ENCODE data around the gene FRRS1.

FRRS1 gene

DNA sequence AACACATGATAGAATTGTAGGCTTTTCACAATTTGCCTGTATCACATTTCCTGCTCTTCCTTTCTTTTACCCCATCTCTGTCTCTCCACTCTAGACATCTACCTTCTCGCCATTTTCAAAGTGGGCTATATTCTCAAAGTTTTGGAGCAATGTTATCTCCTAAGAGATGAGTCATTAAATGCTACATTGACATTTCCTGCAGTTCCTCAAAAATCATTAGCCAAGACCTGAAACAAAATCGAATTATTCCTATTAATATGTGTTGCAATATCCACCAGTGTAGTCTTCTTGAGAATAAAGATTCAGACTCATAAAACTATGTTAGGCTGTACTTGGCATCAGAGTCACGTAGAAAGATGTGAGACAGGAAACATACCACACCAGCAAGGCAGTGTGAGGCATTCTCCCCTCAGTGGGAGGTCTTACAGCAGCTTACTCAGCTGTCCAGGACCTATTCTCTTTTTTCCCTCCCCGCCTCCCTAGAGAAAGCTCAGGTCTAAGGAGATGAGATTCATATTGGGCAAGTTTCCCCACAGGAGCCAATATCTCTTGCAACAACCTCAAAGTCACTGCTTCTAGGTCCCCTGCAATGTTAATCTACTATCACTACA, 38.8 kb downstream of the FRRS1 start:
- no peak for DNase-seq

DNA sequence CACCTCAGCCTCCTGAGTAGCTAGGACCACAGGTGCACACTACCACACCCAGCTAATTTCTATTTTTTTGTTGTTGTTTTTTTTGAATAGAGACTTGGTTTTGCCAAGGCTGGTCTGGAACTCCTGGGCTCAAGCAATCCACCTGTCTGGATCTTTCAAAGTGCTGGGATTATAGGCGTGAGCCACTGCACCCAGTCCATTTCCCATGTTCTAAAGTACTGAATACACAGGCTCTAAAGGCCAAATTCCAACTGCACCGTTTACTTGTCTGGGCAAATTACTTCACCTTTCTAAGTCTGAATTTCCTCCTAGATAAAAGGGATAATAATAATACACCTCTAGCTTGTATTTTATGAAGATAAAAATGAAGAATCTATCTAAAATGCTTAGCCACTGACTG, 39.6 kb downstream of the FRRS1 start:
- no peak for DNase-seq

DNA sequence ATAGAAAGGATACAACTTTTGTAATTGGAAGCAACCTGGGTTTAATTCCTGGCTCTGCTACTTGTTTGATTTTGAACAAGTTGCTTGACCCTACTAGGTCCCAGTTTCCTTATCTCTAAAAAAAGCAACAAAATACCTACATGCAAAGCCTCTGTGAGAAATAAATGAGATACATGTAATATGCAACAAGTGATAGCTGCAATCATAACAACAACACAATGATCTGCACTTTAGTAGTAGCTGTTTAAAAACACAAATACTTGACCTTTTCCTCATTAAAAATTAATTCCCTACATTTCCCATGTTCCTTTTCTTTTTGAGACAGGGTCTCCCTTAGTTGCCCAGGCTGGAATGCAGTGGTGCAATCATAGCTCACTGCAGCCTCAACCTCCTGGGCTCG, 40.0 kb downstream of the FRRS1 start:
- DNase-seq: no peak

DNA sequence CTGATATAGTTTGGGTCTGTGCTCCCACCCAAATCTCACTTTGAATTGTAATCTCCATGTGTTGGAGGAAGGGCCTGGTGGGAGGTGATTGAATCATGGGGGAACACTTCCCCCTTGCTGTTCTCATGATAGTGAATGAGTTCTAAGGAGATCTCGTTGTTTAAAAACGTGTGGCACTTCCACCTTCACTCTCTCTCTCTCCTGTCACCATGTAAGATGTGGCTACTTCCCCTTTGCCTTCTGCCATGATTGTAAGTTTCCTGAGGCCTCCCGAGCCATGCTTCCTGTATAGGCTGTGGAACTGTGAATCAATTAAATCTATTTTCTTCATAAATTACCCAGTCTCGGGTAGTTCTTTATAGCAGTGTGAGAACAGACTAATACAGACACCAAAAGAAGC, 40.4 kb downstream of the FRRS1 start:
- no peak for DNase-seq

DNA sequence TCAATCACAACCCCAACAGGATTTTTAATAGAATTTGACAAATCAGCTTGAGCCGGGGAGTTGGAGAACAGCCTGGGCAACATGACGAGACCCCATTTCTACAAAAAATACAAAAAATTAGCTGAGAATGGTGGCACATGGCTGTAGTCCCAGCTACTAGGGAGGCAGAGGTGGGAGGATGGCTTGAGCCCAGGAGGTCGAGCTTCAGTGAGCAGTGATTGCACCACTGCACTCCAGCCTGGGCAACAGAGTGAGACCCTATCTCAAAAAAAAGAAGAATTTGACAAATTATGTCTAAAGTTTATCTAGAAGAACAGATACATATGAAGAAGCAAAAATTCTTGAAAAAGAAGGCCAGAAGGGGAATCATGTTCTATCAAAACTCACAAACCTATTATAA, 43.2 kb downstream of the FRRS1 start:
- no peak for DNase-seq

DNA sequence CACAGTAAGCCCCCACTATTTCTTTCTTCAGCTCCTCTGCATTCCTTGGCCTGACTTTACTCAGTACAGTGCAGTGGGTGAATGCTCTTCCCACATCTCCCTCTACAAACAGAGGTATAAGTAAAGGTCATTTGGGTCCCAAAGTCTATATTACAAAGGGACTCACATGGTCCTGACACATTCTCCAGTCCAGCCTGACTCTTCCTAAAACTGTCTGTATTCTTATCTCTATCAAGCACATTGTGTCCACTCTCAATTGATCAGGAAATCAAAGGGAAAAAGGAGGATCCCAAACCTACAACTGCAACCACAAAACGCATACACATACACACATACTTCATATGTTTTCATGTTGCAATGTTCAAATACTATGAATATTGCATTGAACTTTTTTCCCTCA, 49.4 kb downstream of the FRRS1 start:
- no peak for DNase-seq

DNA sequence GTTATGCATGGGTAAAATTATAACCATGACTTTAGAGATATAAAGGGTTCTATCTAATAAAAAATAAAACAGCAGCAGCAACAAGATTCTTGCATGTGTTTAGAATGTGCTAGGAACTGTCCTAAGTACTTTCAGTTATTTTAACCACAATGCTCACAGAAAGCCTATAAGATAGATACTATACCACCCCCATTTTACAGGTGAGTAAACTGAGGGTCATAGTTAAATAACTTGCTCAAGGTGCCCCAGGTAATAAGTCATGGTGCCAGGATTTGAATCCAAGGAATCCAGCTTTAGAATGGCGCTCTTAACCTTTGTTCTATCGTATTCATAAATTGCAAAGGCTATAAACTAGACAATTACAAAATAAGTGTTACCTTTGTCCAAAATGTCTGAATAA, 53.4 kb downstream of the FRRS1 start:
- DNase-seq: no peak

DNA sequence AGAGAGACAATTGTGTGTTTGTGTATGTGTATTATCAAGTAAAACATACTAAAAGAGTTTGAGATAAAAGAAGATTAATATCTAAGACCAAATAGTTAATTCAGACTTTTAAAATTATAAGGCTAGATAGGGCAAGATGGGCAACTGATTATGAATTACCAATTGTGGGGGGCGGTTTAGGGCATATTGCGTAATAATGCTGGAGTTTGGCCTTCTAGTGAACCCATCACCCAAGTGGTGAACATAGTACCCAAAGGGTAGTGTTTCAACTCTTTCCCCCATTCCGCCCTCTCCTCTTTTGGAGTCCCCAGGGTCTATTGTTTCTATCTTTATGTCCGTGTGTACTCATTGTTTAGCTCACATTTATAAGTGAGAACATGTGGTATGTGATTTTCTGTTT, 55.4 kb downstream of the FRRS1 start:
- no peak for DNase-seq

DNA sequence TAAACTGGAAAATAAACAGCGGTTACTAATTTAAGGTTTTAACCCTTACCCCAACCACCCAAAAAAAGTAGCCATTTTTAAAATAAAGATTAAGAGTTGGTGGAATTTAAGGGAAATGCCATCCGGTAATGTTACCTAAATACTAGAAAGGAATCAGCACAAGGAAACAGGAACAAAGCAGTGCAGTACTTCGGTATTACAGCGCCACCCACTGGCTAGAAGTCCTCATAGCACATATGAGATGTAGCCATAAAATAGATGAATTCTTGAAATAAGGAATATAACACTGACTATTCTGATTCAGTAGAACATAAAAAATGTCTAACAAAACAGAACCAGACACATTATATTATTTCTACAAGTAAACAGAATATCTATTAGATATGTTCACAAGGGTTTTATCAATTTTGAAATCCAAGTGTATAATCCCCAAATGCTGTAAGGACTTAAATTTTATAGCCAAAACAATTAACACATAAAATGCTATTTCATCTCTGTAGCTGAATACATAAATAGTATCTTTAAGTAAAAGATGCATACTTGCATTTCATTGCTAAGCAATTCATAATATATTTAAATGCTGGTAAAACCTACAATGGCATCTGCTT, 58.8 kb downstream of the FRRS1 start:
- DNase-seq: peak; percentile 51

DNA sequence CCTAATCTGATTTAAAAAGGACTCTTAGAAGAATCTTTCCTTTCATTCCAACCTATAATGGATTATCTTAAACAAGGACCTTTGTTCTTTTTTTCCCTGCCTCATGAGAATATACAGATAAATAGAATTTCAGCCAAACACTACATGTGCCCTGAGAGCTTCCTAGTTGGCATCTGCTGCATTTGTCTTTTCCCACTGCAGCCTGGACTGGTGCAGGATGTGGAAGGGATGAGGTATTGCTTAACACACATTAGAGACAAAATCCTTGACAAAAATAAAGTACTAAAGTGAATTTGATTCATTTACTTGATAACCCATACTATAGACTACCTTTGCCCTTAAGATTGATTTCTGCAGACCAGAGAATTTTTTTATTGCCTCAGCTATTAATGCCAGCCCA, 61.0 kb downstream of the FRRS1 start:
- DNase-seq: no peak

DNA sequence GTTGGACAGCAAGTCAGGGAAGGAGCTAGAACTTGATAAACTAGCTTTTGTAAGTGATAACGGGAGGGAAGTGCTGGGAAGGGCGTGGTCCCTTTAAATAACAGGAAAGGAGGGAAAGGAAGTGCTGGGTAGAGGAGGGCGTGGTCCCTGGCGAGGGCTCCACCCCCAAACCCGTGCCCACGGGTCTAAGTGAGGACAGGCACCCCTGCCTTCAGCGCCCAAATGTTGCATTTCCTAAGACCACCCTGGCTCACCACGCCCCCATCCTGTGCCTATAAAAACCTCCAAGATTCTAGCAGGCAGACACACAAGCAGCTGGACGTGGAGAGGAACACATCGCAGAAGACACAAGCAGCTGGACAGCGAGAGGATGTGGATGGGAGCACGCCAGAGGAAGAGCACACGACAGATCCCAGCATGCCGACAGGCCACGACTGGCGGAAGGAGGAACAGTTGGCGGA, 62.0 kb downstream of the FRRS1 start:
- no peak for DNase-seq

DNA sequence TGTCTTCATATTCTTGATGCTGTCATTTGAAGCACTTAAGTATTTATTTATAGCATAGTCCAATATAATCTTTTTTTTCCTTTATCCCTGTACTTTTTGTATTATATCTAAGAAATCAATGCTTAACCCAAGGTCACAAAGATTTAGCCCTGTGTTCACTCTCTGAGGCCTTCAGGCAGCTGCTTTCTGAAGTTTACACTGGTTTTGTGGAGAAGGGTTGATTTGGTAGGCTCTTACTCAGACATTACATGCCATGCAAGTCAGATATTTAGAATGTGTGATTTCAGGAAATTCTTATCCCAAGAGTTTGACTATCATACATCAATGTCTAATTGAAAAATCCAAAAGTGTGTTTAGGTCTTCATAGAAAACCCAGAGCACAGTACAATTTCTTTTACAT, 64.2 kb downstream of the FRRS1 start:
- no peak for DNase-seq

DNA sequence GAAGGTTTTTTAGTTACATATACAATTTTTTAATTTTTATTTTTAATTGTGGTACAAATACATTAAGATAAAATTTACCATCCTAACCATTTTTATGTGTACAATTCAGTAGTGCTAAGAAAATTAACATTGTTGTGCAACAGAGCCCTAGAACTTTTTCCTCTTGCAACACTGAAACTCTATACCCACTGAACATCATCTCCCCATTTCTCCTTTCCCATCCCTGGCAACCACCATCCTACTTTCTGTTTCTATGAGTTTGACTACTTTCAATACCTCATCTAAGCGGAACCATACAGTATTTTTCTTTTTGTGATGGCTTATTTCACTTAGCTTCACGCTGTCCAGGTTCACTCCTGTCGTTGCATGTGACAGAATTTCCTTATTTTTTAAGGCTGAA, 66.4 kb downstream of the FRRS1 start:
- DNase-seq: no peak

DNA sequence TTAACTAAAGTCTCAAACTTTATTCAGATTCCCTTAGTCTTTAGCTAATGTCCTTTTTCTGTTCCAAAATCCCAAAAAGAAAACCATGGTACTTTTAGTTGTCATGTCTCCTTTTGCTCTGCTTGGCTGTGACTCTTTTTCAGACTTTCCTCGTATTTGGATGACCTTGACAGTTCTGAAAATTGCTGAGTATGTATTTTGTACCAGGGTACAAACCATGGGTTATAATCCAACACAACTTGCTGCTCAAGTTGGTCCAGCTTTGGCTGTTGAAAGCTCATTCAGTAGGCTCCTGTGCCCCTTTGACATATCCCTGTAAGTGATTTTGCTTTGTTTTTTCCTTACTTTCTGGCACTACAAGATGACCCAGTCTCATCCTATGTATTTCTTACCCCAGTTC, 68.9 kb downstream of the FRRS1 start:
- DNase-seq: no peak

DNA sequence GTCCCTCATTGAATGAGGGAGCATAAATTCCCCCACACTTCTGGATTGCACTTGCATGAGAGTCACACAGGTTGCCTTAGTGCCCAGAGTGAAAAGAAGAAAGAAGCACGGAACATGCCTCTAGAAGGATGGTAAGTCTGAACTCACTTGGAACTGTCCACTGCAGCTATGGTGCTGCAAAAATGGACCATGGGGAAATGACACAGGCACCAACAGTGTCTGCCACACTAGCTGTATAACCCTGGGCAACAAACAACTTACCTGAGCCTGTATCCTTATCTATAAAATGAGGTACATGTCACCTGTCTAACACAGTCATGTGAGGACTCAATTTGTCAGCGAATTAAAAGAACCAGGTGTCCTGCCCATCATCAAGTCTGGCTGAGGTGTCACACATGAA, 69.8 kb downstream of the FRRS1 start:
- DNase-seq: no peak

DNA sequence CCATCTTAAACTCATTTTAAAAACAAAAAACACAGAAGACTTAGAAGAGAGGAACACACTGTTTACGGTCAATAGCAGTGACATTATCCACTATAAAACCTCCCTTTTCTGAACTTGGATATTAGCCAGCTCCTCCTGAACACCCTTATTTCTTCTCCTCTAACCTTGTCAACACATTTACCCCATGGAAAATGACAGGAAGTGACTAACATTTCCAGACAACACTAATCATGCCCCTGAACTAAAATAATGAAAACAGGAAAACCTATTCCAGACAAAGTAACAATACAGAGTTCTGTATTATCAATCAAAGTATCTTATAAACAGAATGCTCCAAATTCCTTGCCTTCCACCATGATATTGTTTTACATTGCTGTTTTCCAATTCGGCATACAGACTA, 75.3 kb downstream of the FRRS1 start:
- no peak for DNase-seq

DNA sequence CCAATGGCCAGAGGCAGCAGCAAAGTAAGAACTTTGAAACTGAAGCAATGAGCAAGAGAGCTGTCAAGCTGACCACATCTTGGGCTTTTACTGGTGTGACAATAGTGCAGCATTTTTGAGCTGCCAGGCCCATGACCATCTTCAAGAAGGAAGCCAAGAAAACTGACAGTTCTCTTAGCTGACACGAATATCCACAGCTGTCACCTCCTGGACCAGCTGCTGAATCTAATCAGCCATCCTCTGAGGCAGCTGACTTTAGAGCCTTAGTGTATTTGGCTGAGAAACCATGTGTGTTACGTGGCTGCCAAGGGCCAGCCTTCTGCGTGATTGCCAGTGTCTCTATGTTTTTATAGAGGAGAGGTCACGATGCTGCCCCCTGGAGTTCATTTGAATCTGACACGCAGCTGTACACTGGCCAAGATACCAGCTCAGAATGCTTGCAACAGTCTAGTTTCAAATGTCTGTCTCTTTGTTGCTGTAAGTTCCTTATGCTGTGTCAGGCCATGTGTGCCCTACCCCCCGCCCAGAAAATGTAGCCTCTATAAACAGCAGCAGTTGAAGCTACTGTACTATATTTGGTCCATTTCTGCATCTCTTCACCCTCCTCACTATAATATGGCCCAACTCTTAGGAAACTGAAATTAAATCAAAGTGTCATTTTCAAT, 80.8 kb downstream of the FRRS1 start:
- peak; percentile 21 for DNase-seq

DNA sequence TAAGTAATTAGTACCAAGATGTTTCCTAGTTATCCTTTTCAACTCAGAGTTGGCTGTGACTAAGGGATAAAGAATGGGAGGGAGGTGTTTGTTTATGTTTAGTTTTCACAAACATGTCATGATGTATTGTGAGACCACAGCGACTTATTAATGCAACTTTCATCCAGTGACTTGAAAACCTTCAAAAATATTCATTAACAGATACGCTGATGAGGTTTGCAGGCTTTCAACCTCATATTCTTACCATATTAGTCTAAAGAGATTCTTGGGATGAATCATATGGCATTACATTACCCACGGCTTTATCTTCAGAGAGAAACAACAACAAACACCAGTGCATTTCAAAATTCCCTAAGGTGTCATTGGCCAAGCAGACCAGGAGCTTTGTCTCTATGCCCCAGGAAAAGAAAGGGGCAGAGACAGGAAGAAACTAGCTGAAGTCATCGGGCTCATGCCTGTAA, 84.1 kb downstream of the FRRS1 start:
- DNase-seq: no peak

DNA sequence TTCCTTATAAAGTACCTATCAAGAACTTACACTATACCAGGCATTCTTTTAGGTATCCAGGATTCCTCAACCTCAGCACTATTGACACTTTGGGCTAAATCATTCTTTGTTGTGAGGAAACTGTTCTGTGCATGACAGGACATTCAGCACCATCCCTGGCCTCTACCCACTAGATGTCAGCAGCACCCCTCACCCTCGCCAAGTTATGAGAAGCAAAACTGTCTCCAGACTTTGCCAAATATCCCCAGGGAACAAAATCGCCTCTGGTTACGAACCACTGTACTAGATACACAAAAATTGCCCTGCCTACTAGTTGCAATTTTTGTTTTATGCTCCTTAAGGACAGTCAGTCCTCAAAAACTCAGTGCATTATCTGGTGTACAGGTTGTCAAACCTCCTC, 84.9 kb downstream of the FRRS1 start:
- no peak for DNase-seq

DNA sequence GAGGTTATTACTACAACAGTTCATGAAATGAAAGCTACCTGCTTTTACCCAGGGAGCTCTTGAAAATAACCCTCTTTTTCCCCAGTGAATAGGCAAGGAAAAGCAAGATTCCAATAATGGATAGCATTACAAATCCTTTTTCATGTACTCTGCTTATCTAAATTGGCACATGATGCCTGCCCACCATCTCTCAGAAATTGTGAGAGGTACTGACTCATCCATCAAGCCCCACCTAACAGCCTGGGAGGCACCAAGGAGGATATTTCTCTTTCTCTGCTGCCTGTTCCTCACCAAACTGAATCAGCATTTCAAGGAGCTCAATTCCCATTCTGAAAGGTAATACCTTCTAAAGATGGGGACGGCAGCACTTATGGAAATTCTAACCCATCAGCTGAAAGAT, 86.2 kb downstream of the FRRS1 start:
- DNase-seq: no peak

DNA sequence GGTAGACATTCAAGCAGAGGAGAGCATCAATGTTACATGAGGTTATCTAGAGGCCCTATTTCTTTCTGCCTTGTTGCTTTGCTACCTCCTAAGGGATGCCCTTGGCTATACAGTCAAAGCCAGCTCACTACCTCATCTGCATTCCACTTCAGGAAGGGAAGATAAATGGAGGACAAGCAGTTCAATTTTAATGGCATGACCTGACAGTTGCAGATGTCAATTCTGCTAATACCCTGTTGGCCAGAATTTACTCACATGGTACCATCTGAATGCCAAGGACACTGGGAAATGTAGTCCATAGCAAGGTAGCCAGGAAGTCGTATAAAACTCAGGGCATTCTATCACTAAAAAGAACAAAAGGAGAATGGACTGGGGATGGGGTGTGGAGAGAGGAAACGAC, 89.0 kb downstream of the FRRS1 start:
- DNase-seq: no peak

DNA sequence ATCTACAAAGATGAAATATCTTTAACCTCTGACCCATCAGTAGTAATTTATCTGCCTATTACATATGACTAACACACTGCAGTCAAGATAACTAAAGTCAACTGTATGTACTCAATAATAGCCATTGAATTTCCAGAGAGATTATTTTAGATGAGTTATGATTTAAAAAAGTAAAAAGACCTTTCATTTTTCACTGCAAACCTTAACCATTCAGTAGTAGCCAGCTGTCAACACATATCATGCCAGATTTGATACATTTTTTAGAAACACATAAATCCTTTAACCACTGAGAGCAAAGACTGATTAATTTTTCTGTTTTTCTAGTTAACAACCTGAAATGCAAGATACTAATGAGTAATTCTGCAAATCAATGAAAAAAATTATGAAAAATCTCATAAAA, 89.6 kb downstream of the FRRS1 start:
- no peak for DNase-seq

DNA sequence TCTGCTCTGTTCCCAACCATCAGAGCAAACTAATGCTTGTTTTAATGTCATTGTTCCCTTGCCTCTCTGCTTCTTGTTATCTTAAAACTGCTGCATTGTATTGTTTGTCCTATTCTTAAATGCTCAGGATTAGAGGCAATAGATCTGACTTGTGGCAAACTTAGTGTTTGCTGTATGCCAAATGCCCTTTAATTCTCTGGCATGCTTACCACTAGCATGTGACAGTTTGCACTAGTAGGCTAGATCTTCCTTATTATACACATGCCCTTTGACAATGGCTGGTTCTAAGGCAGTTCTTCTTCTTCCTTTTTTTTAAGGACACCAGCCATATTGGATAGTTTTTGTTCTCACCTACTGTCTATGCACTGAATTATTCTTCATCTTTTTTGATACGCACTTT, 90.4 kb downstream of the FRRS1 start:
- DNase-seq: no peak

DNA sequence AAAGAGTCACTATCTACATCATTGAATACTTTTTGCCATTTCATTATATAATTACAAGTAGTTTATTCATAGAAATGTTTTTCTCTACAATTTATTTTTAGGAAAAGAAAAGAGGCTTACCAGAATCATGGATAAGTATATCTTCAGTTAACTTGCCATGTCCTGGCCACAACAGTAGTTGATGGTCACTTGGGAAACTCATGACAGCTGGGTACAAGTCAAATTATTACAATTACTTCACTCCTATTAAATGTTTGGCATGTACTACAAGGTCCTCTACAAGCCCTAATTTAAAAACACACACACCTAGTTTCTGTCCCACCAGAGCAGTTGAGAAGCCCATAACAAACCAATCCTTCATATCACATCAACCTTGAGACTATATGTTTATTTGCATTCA, 91.1 kb downstream of the FRRS1 start:
- no peak for DNase-seq

Data from CD4-positive, alpha-beta T cell treated with Interleukin-12 subunit alpha and Interleukin-12 subunit beta, for 1 hour (primary cell).